ENCODE measurements around the gene SGMS1. TPM values are rescaled to one million over a fixed set of nuclear protein-coding genes. Genes with fewer than 3 reads are reported as not detected.

SGMS1 gene
- total and polyA plus RNA-seq, 8 donors: 47.0 to 58.1 (median 54.0) TPM

- intact Hi-C loops (cut with DNase I): loop anchor here in 1 of 2 donors (5.0 kb wide), 2 partner anchors 63 to 208 kb away; no protein-coding TSS in a partner anchor
- TF ChIP-seq CTCF (IDR thresholded peaks at IDR 0.05): peak; percentile 29 to 49
Observed at GRCh38 chr10:50624866-50625501, 1.2 kb upstream of the SGMS1 start.

GRCh38 chr10:50624413-50624865 lies 683 bp upstream of the SGMS1 start:
- DNase-seq (peak; percentile 96 to 98 (median 97)), ATAC-seq (peak; percentile 88)
- Histone ChIP-seq H3K9me3 (no peaks in the 10 kb centered on the region), H3K4me1 (peaks cover 9 to 31% of the 10 kb centered on the region in 2 donors), H3K27me3 (no peaks in the 10 kb centered on the region), H3K36me3 (no peaks in the 10 kb centered on the region), H3K4me3 (peak overlapping the region; percentile 90 to 96), H3K27ac (peak overlapping the region; percentile 99)
- no peak for TF ChIP-seq CTCF (IDR thresholded peaks at IDR 0.05)
- intact Hi-C loops (cut with DNase I): loop anchor here in 1 of 2 donors (5.0 kb wide), 2 partner anchors 62 to 207 kb away; no protein-coding TSS in a partner anchor

More at GRCh38 chr10:50624866-50625501, 1.2 kb upstream of the SGMS1 start:
- Histone ChIP-seq H3K36me3 (no peaks in the 10 kb centered on the region), H3K4me1 (peaks cover 9 to 31% of the 10 kb centered on the region in 2 donors), H3K27ac (peak overlapping the region; percentile 99), H3K4me3 (peak overlapping the region; percentile 90 to 96), H3K27me3 (no peaks in the 10 kb centered on the region), H3K9me3 (no peaks in the 10 kb centered on the region)
- peak; percentile 74 to 96 (median 78) for DNase-seq
- peak; percentile 75 for ATAC-seq

GRCh38 chr10:50622706-50623662 lies 772 bp downstream of the SGMS1 start:
- Histone ChIP-seq H3K4me1 (peaks cover 9 to 34% of the 10 kb centered on the region in 2 donors), H3K27me3 (no peaks in the 10 kb centered on the region), H3K4me3 (peak overlapping the region; percentile 90 to 96), H3K27ac (peak overlapping the region; percentile 99), H3K9me3 (no peaks in the 10 kb centered on the region), H3K36me3 (no peaks in the 10 kb centered on the region)
- peak; percentile 53 to 87 (median 58) for DNase-seq
- no peak for TF ChIP-seq CTCF (IDR thresholded peaks at IDR 0.05)
- intact Hi-C loops (cut with DNase I): loop anchor here in 1 of 2 donors (5.0 kb wide), 2 partner anchors 61 to 206 kb away; no protein-coding TSS in a partner anchor
- ATAC-seq: peak; percentile 3

GRCh38 chr10:50621968-50622705 lies 1.6 kb downstream of the SGMS1 start:
- H3K36me3 ChIP-seq: no peaks in the 10 kb centered on the region

More at GRCh38 chr10:50621968-50622705, 1.6 kb downstream of the SGMS1 start:
- peak; percentile 27 for ATAC-seq
- Histone ChIP-seq H3K9me3 (no peaks in the 10 kb centered on the region), H3K4me3 (peak overlapping the region; percentile 90 to 96), H3K27me3 (no peaks in the 10 kb centered on the region), H3K27ac (peak overlapping the region; percentile 99), H3K4me1 (peaks cover 9 to 34% of the 10 kb centered on the region in 2 donors)
- no peak for TF ChIP-seq CTCF (IDR thresholded peaks at IDR 0.05)
- intact Hi-C loops (cut with DNase I): loop anchor here in 1 of 2 donors (5.0 kb wide), 2 partner anchors 60 to 205 kb away; no protein-coding TSS in a partner anchor
- peak; percentile 84 to 94 (median 92) for DNase-seq
